Spleen (tissue), 7 donors: Measurements from ENCODE around the gene DCDC1.

Experiments used
- POLR2A ChIP-seq, 3 donors: fragments of 450-650 bp; IDR thresholded peaks; one replicate each; pipeline ENCODE4 v1.5.1; 2017; ENCODE audit warnings: antibody characterized with exemption in 3 of 3, mild to moderate bottlenecking in 1 of 3
- TF ChIP-seq, protein P1 (sequence below), 11 experiments: fragments of 200-600 bp in 7 of 11; fragments of 450-650 bp in 4 of 11; sonication (generic) in 4 of 11; IDR thresholded peaks in 8 of 11; conservative IDR thresholded peaks in 3 of 11; 1 replicate in 7 of 11; 2 replicates in 4 of 11; pipeline versions ENCODE4 v1.4.0 to v1.8.0; 2016 to 2021; ENCODE audit warnings: antibody characterized with exemption in 11 of 11, inconsistent platforms in 4 of 11, mild to moderate bottlenecking in 1 of 11
- donor health status: DM: no; HTN: no; CAD: no; lungs with moderate emphysema.
- donor health status: DM: no; HTN: no; CAD: no.
- donor health status: DM: no; HTN: no; CAD: no.

DNA sequence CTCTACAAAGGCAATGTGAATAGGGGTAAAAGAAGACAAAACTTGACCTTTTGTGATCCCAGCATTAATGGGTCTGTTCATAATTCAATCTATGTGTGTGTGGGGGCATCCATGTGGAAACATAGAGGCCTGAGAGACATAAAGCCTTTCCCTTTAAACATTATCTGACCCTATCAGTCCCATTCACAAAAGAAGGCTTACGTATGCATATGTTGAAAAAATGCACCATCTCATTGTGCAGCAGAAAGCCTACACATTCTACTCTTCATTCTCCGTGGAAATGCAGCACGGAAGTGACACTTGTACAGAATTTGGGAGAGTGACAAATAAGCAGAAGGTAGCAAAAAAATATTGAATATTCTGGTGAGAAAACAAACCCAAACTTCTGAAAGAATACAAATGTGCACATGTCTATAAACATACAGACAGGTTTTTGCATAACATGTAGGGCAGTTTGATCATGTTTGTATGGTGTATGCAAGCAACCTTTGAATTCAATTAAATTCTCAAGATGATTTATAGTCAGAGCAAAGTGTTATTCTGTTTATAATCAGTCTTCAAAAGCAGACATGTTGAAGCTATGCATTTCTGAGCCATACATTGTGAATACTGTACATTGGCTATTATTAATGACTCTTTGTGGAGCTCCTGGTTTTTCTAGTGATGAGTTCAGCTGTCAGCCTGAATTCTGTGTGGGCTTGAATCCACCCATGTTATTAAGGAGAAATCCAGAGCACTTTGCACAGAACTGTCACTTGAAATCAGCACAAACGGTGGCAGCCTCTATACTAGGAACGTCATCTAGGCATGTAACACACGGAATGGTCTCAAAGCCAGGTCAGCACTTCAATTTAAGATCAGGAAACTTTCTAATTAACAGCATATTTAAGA is 236.8 kb downstream of the DCDC1 start:
- TF ChIP-seq, protein P1, sequence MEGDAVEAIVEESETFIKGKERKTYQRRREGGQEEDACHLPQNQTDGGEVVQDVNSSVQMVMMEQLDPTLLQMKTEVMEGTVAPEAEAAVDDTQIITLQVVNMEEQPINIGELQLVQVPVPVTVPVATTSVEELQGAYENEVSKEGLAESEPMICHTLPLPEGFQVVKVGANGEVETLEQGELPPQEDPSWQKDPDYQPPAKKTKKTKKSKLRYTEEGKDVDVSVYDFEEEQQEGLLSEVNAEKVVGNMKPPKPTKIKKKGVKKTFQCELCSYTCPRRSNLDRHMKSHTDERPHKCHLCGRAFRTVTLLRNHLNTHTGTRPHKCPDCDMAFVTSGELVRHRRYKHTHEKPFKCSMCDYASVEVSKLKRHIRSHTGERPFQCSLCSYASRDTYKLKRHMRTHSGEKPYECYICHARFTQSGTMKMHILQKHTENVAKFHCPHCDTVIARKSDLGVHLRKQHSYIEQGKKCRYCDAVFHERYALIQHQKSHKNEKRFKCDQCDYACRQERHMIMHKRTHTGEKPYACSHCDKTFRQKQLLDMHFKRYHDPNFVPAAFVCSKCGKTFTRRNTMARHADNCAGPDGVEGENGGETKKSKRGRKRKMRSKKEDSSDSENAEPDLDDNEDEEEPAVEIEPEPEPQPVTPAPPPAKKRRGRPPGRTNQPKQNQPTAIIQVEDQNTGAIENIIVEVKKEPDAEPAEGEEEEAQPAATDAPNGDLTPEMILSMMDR (IDR thresholded peaks at IDR 0.05 in 8 of 11, conservative IDR thresholded peaks at IDR 0.05 in 3 of 11) = no peak
- no peak for TF ChIP-seq POLR2A (IDR thresholded peaks at IDR 0.05)
